ENCODE measurements around the gene MCF2L.

Gene MCF2L

GRCh38 chr13:113112893-113113845 lies 144.2 kb downstream of the MCF2L start:
- DNase-seq (ENCODE audit: low read depth in 2 of 2): no peak

DNA sequence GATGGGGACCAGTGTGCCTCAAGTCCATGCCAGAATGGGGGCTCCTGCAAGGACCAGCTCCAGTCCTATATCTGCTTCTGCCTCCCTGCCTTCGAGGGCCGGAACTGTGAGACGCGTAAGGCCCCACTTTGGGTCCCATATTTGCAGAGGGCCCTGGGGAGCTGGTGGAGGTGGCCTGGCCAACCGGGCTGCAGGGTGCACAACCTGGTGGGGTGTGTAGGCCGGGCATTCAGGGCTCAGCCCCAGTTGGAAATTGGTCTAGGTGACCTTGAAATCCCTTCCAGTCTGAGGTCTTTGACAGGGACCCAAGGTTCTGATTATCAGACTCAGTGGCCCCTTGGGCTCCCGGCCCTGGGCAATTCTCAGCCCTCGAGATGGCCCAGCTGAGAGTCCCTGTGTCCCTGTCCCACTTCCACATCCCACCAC lies 144.8 kb downstream of the MCF2L start:
- DNase-seq (ENCODE audit: low read depth in 2 of 2): no peak

DNA sequence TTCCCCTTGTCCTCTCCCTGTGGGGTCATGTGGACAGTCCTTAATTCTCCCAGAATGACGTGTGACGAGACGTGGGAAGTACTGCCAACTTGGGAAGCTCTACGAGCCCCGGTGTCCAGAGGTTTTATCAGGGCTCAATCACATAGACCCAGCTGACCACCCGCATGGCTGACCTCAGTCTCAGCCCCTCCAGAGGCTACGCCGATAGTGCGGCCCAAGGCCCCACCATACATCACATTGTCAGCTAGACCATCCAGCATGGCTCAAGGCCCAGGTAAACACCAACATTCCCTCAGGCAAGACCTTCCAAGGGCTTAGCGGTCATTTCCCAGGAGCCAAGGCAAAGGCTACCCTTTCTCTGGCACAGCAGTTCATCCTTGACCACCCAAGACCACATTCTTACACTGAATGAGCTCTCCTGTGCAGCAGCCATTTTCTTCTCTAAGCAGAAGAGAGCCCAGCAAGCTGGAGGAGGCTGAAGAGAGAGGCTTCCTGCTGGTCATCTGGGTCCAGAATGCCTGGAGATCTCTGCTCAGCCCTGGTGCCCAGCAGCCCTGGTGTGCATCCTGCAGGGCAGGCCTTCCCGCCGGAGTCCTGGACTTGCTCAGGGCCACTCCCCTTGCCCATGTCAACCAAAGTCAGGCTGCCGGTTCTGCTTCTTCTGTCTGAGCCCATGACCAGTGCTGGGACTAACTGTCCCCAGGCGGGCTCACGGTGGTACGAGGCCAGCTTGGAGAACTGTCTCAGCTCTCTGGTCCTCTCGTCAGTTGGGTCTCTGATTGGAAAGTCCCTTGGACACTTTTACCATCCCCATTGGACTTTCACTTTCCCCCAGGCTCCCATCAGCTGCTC lies 145.7 kb downstream of the MCF2L start:
- DNase-seq (ENCODE audit: low read depth in 2 of 2): no peak

GRCh38 chr13:113115363-113116205 lies 146.6 kb downstream of the MCF2L start:
- DNase-seq (ENCODE audit: low read depth in 2 of 2): no peak

GRCh38 chr13:113116206-113116800 lies 147.3 kb downstream of the MCF2L start:
- no peak for DNase-seq (ENCODE audit: low read depth in 2 of 2)

- no peak for DNase-seq (ENCODE audit: low read depth in 2 of 2)
Observed at GRCh38 chr13:113116871-113117271, 147.9 kb downstream of the MCF2L start.

- no peak for DNase-seq (ENCODE audit: low read depth in 2 of 2)
Observed at GRCh38 chr13:113117335-113117872, 148.4 kb downstream of the MCF2L start.

DNA sequence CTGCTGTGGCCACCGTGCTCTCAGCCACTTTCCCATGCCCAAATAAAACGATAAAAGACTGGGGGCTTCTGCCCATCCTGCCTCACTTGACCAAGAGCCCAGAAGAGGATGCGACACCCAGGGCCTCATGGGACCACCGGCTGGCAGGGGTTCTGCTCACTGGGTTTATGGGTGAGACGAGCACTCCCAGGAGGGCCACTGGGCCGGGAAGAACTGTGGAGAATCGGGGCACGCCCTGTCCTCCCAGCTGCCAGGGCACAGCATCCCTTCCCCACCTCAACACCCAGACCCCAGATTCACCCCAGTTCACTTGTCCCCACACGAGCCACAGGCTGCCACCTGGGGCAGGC lies 148.9 kb downstream of the MCF2L start:
- DNase-seq (ENCODE audit: low read depth in 2 of 2): no peak

DNA sequence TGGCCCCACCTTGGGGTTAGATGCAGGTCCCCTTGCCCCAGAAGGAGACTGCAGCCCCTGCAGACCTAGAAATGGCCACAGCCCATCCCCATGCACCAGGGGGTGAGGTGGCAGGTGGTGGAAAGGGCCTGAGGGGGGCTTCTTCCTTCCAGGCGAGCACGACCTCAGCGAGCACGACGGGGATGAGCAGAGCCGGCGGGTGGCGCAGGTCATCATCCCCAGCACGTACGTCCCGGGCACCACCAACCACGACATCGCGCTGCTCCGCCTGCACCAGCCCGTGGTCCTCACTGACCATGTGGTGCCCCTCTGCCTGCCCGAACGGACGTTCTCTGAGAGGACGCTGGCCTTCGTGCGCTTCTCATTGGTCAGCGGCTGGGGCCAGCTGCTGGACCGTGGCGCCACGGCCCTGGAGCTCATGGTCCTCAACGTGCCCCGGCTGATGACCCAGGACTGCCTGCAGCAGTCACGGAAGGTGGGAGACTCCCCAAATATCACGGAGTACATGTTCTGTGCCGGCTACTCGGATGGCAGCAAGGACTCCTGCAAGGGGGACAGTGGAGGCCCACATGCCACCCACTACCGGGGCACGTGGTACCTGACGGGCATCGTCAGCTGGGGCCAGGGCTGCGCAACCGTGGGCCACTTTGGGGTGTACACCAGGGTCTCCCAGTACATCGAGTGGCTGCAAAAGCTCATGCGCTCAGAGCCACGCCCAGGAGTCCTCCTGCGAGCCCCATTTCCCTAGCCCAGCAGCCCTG lies 149.4 kb downstream of the MCF2L start:
- DNase-seq (ENCODE audit: low read depth in 2 of 2): no peak

DNA sequence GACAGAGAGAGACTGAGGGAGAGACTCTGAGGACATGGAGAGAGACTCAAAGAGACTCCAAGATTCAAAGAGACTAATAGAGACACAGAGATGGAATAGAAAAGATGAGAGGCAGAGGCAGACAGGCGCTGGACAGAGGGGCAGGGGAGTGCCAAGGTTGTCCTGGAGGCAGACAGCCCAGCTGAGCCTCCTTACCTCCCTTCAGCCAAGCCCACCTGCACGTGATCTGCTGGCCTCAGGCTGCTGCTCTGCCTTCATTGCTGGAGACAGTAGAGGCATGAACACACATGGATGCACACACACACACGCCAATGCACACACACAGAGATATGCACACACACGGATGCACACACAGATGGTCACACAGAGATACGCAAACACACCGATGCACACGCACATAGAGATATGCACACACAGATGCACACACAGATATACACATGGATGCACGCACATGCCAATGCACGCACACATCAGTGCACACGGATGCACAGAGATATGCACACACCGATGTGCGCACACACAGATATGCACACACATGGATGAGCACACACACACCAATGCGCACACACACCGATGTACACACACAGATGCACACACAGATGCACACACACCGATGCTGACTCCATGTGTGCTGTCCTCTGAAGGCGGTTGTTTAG lies 150.3 kb downstream of the MCF2L start:
- no peak for DNase-seq (ENCODE audit: low read depth in 2 of 2)

DNA sequence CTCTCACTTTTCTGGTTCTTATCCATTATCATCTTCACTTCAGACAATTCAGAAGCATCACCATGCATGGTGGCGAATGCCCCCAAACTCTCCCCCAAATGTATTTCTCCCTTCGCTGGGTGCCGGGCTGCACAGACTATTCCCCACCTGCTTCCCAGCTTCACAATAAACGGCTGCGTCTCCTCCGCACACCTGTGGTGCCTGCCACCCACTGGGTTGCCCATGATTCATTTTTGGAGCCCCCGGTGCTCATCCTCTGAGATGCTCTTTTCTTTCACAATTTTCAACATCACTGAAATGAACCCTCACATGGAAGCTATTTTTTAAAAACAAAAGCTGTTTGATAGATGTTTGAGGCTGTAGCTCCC lies 150.8 kb downstream of the MCF2L start:
- no peak for DNase-seq (ENCODE audit: low read depth in 2 of 2)

GRCh38 chr13:113120300-113121182 lies 151.5 kb downstream of the MCF2L start:
- no peak for DNase-seq (ENCODE audit: low read depth in 2 of 2)

DNA sequence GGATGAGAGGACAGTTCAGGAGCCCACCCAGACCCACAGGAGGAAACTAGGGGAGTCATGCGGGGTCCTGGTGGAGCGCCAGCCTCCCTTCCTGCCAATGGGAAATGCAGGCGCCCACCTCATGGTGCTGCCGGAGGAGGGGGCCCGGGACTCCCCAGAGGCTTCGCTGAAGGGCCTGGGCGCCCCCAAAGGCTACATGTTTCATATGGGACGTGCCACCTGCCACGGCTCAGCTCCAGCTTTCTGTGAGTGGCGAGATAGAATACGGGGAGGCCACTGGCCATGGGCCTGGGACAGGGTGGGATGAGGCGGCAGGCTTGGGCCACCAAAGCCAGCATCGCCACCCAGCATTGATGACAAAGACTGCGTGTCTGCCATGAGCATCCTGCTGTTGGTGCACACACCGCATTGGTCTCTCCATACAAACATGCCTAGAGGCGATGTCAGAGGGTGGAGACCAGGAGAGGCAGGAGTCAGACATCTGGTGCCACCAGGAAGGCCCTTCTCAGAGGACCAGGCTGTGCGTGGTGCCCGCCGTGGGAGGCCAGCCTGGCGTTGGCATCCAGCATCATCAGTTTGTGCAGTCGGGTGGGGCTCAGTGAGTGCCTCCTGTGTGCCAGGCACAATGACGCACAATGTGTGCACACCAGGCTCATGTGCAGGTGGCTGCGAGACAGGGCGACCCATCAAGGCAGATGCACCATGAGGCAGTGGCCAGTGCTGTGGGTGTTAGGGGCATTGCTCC lies 152.3 kb downstream of the MCF2L start:
- no peak for DNase-seq (ENCODE audit: low read depth in 2 of 2)

DNA sequence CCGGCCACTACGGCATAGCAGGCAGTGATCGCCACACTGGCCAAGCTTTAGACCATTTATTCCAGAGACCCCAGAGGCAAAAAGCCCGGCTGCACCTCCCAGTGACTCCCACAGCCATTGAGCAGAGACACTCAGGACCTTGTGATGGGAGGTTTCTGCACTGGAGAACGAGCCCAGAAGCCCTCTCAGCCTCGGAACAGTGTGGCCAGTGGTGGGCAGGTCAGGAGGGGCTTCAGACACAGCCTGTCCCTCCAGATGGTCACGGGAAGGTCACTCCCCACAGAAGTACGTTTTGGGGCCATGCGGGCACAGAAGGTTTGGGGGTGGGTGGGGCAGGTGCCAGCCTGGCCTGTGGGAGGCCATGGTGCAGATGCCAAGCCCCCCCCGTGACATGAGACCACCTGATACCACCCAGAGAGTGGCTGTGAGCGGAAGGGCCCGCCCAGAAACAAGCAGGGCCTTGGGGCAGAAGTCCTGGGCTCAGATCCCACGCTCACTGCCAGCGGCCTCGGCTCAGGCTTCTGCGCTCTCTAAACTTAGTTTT lies 153.0 kb downstream of the MCF2L start:
- DNase-seq (ENCODE audit: low read depth in 2 of 2): no peak

GRCh38 chr13:113122550-113123225 lies 153.7 kb downstream of the MCF2L start, which contains the start of gene F10:
Gene F10 (plus strand): TSS chr13:113122799. CDS start chr13:113122856, 57 bp downstream.
- no peak for DNase-seq (ENCODE audit: low read depth in 2 of 2)

DNA sequence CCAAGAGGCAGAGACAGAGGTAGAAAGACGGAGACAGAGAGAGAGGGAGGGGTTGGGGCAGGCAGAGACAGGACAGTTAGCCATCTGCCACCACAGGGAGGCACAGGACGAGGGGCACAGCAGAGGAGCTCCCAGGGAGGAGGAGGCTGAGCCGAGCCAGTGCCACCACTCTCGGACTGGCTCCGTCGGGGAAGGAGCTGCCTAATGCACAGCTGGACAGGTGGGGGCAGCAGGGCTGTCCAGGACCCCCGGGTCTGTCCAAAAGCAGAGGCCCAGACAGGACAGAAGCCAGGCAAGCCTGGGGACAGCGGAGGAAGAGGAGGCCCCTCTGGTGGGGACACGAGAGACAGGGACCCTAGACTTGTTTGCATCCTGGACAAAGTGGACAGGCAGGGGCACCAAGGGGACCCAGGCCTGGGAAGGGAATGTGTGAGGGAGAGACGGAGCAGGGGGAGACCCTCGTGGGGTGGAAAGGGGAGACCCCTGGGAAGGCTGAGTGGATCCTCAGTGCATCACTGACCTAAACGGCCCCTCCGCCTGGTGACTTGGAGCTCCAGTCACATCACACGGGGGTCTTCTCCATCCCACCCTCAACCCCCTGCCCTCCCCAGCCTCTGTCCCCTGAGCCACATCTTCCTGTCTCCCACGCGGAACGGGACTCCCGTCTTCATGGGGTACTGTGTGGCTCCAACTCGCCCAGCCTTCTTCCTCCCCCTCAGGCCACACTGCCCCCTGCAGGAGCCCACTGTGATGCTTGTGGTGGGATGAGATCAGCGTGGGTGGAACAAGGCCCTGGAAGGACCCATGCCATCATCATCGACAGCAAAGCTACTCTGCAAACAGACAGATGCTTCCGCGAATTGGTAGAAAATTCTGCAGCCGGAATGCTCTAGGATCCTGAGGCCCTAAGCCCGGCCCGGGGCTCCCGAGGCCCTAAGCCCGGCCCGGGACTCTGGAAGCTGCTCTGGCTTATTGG lies 154.5 kb downstream of the MCF2L start:
- no peak for DNase-seq (ENCODE audit: low read depth in 2 of 2)

Data from stimulated activated CD8-positive, alpha-beta memory T cell treated with anti-CD3 and anti-CD28 coated beads, Interleukin-2, amount 100 ng/mL, for 48 hours (primary cell).